Choroid plexus epithelial cell (primary cell): ENCODE data around the gene ZSCAN10.
"Not testable (repeated sequence)": the region's sequence is repeated elsewhere in the genome, so short reads cannot be mapped to it uniquely, and the experiment has no call there.

Source experiments
- DNase-seq: peaks from one replicate; pipeline ENCODE4 v3.0.0-alpha.2; 2010; ENCODE audit warnings: low read depth
- H3K4me3 ChIP-seq: 2 replicates; pipeline ENCODE4 v1.5.1; 2011; ENCODE audit warnings: low read depth, mild to moderate bottlenecking, control low read depth, low read length, moderate library complexity
- CTCF ChIP-seq: conservative IDR thresholded peaks from 2 replicates; pipeline ENCODE4 v1.5.1; 2011; ENCODE audit warnings: low read depth, mild to moderate bottlenecking, control low read depth, inconsistent platforms, low read length, moderate library complexity

The ZSCAN10 gene

GRCh38 chr16:3071655-3072054, 27.4 kb downstream of the ZSCAN10 start:
- no peak for TF ChIP-seq CTCF
- no peak for DNase-seq
- H3K4me3 ChIP-seq, result no peak overlapping the region

GRCh38 chr16:3070608-3071111, 28.4 kb downstream of the ZSCAN10 start:
- no peak for DNase-seq
- no peak overlapping the region for H3K4me3 ChIP-seq
- TF ChIP-seq CTCF, result no peak

- DNase-seq, H3K4me3 ChIP-seq: not testable (repeated sequence)
Measured at GRCh38 chr16:3069146-3069545, 29.9 kb downstream of the ZSCAN10 start.

- DNase-seq, result no peak
- no peak for TF ChIP-seq CTCF
- H3K4me3 ChIP-seq, result no peak overlapping the region
Measured at GRCh38 chr16:3068487-3068886, 30.6 kb downstream of the ZSCAN10 start.

- no peak overlapping the region for H3K4me3 ChIP-seq
- no peak for DNase-seq
- no peak for TF ChIP-seq CTCF
Measured at GRCh38 chr16:3066440-3066748, 32.7 kb downstream of the ZSCAN10 start.

GRCh38 chr16:3065742-3066439, 33.2 kb downstream of the ZSCAN10 start:
- no peak overlapping the region for H3K4me3 ChIP-seq
- DNase-seq, result no peak

GRCh38 chr16:3065069-3065741, 33.9 kb downstream of the ZSCAN10 start, which contains the start of gene IL32:
Gene IL32, plus strand, starts transcription at chr16:3065640. Its CDS starts 172 bp downstream, at chr16:3065812.
- peak within 1 kb of the TSS; percentile 22 for H3K4me3 ChIP-seq
- peak; percentile 86 for DNase-seq
- TF ChIP-seq CTCF, result no peak

More at GRCh38 chr16:3065742-3066439, 33.2 kb downstream of the ZSCAN10 start:
- TF ChIP-seq CTCF, result no peak
